ENCODE data around the gene RFX7. TPM values are rescaled to one million over a fixed set of nuclear protein-coding genes. Genes with fewer than 3 reads are reported as not detected.

The RFX7 gene
- polyA plus RNA-seq, 2 of the 4 experiments (the other 2 are of a cell fraction): 11.7 to 14.9 TPM

DNA sequence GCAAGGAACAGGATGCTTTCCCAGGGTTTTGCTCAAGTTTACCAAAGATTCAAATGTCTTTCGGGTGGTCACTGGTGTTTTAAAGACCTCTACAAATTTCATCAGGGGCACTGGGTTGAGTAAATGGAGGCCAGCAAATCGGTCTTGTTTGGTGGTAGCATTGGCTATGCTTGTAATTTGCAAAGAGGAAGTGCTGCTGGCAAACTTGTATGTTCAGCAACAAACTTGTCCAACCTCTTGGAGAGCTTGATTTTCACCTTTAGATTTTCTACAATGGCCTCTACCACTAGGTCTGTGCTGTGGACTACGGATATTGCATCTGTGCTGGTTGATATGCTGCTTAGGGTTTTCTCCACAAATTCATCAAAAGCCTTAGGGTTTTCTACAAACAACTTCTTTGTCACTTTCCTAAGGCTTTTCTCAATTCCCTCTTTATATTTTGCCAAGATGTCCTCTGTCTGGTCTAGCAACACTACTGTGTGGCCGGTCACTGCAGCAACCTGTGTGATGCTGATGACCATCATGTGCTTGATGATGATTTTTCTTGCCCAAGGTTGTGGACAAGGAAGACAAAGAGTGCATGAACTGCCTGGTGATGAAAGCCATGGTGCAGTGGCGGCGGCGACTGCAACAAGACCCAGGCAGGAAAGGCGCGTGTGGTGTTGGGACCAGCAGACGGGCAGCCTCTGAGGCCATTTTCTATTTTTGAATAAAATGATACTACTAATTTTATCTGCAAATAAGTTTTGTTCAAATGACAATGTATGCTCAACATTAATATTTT, 50.8 kb downstream of the RFX7 start:
- 91% methylated on average over 10 of the region's 10 CpGs for WGBS (ENCODE audit: missing lambda C conversion rate)
- Histone ChIP-seq H3K4me2 (no peak overlapping the region), H3K4me3 (no peak overlapping the region), H3K27ac (no peak overlapping the region), H3K9me3 (no peaks in the 10 kb centered on the region), H3K4me1 (peaks cover 6% of the 10 kb centered on the region; the same call in 1 of the 3 replicates)
- no peak for DNase-seq (ENCODE audit: low read depth in 1 of 2, low spot score in 1 of 2)
- no peak for TF ChIP-seq CBX2 (IDR thresholded peaks at IDR 0.05; ENCODE audit: borderline replicate concordance, low read depth)
- TF ChIP-seq, protein P1, sequence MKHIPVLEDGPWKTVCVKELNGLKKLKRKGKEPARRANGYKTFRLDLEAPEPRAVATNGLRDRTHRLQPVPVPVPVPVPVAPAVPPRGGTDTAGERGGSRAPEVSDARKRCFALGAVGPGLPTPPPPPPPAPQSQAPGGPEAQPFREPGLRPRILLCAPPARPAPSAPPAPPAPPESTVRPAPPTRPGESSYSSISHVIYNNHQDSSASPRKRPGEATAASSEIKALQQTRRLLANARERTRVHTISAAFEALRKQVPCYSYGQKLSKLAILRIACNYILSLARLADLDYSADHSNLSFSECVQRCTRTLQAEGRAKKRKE (CRISPR knock-in tag; IDR thresholded peaks at IDR 0.05; ENCODE audit: low read depth): no peak
- TF ChIP-seq RFX5 (IDR thresholded peaks at IDR 0.05): no peak
- TF ChIP-seq, protein P2, sequence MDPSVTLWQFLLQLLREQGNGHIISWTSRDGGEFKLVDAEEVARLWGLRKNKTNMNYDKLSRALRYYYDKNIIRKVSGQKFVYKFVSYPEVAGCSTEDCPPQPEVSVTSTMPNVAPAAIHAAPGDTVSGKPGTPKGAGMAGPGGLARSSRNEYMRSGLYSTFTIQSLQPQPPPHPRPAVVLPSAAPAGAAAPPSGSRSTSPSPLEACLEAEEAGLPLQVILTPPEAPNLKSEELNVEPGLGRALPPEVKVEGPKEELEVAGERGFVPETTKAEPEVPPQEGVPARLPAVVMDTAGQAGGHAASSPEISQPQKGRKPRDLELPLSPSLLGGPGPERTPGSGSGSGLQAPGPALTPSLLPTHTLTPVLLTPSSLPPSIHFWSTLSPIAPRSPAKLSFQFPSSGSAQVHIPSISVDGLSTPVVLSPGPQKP (IDR thresholded peaks at IDR 0.05; ENCODE audit: low read depth, low read length): no peak
- TF ChIP-seq TP53 (CRISPR knock-in tag; IDR thresholded peaks at IDR 0.05): no peak
- TF ChIP-seq EP300 (IDR thresholded peaks at IDR 0.05): no peak
- no peak for TF ChIP-seq MAFK (IDR thresholded peaks at IDR 0.05; ENCODE audit: partially characterized antibody)
- TF ChIP-seq CEBPB (IDR thresholded peaks at IDR 0.05): no peak
- TF ChIP-seq, protein P3, sequence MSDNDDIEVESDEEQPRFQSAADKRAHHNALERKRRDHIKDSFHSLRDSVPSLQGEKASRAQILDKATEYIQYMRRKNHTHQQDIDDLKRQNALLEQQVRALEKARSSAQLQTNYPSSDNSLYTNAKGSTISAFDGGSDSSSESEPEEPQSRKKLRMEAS (IDR thresholded peaks at IDR 0.05): no peak
- TF ChIP-seq, protein P4, sequence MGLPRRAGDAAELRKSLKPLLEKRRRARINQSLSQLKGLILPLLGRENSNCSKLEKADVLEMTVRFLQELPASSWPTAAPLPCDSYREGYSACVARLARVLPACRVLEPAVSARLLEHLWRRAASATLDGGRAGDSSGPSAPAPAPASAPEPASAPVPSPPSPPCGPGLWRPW (IDR thresholded peaks at IDR 0.05): no peak
- TF ChIP-seq, protein P5, sequence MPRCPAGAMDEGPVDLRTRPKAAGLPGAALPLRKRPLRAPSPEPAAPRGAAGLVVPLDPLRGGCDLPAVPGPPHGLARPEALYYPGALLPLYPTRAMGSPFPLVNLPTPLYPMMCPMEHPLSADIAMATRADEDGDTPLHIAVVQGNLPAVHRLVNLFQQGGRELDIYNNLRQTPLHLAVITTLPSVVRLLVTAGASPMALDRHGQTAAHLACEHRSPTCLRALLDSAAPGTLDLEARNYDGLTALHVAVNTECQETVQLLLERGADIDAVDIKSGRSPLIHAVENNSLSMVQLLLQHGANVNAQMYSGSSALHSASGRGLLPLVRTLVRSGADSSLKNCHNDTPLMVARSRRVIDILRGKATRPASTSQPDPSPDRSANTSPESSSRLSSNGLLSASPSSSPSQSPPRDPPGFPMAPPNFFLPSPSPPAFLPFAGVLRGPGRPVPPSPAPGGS (IDR thresholded peaks at IDR 0.05): no peak
- TF ChIP-seq JUN (IDR thresholded peaks at IDR 0.05): no peak
- no peak for TF ChIP-seq EHMT2 (IDR thresholded peaks at IDR 0.05; ENCODE audit: low read depth)
- no peak for TF ChIP-seq CHD4 (IDR thresholded peaks at IDR 0.05; ENCODE audit: borderline replicate concordance)
- no peak for TF ChIP-seq RARB (CRISPR knock-in tag; IDR thresholded peaks at IDR 0.05)
- no peak for TF ChIP-seq KDM5A (IDR thresholded peaks at IDR 0.05)
- peak; percentile 65 for FAIRE-seq
- ChIA-PET CTCF (no interaction called here), POLR2A (interaction anchor here (0.5 kb wide), 1 partner anchor 501 kb away, joined by 3 read pairs; no protein-coding TSS in a partner anchor)
- ATAC-seq: no peak

DNA sequence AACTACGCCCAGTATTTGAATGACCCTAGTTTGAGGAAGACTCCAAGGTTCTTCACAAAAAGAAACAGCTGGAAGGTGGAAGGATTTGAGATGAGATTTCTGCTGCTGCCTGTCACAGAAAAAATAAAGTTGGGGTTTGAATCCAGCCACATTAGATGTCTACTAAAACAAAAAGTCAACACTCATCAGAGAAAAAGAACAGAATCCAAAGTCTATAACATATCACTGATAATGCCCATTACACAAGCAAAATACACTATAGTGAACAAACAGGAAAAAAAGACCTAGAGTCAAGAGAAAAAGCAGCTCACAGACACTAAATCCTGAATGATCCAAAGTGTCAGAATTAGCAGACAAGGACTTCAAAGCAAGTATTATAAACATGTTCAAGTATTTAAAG, 56.0 kb downstream of the RFX7 start:
- CTCF ChIA-PET: interaction anchor here (1.0 to 1.9 kb wide), 3 partner anchors 18 to 58 kb away, joined by 3 to 5 read pairs (median 3); no protein-coding TSS in a partner anchor
- H3K4me3 ChIP-seq: no peak overlapping the region
- no peak overlapping the region for H3K4me2 ChIP-seq
- FAIRE-seq: peak; percentile 84
- no peak for TF ChIP-seq ZC3H11A (IDR thresholded peaks at IDR 0.05)
- TF ChIP-seq RAD21 (conservative IDR thresholded peaks at IDR 0.05 in 1 of 2, IDR thresholded peaks at IDR 0.05 in 1 of 2): no peak
- TF ChIP-seq CHD2 (IDR thresholded peaks at IDR 0.05; ENCODE audit: low read length, partially characterized antibody): no peak
- no peak for TF ChIP-seq RCOR1 (IDR thresholded peaks at IDR 0.05; ENCODE audit: low read depth, low read length)
- no peak for TF ChIP-seq POLR2A (IDR thresholded peaks at IDR 0.05; ENCODE audit: low read length)
- TF ChIP-seq KDM1A (IDR thresholded peaks at IDR 0.05; ENCODE audit: low read depth): no peak
- no peak for ATAC-seq
- 98% methylated on average over 1 of the region's 1 CpG for WGBS (ENCODE audit: missing lambda C conversion rate)
- no peak overlapping the region for H3K27ac ChIP-seq
- no peaks in the 10 kb centered on the region for H3K4me1 ChIP-seq
- POLR2A ChIA-PET: no interaction called here
- no peak for DNase-seq (ENCODE audit: low read depth in 1 of 2, low spot score in 1 of 2)
- H3K9me3 ChIP-seq: 0 out of 3 replicates have a peak, but pooled peaks cover 4% of the 10 kb centered on the region

Measured in A549 (cell line).